HG03139 (cell line): ENCODE data around the gene ASTN2.
"Not testable (repeated sequence)": the region's sequence is repeated elsewhere in the genome, so short reads cannot be mapped to it uniquely, and the experiment has no call there.

Source experiments
- ATAC-seq: cut with Tn5 transposase; IDR thresholded peaks from one replicate; pipeline ENCODE4 v1.9.1; 2021; ENCODE audit not compliant: unreplicated experiment

Gene ASTN2

DNA sequence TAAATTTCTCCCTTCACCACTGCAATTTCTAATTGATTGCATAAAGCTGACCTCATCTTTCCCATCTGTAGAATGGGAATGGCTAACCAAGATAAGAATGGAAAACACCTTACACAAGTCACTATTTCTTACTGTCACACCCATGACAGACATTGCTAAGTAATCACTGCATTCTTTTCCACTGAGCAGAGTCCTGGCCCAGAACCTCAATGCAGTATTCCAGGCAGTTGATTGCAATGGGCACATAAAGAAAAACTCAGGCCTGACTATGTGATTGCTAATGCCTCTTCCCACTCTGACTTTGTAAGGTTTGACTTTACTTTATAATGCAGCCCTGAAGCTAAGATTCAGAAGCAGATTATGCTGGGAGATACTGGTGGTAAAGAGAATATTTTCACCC is 698.4 kb downstream of the ASTN2 start:
- no peak for ATAC-seq

DNA sequence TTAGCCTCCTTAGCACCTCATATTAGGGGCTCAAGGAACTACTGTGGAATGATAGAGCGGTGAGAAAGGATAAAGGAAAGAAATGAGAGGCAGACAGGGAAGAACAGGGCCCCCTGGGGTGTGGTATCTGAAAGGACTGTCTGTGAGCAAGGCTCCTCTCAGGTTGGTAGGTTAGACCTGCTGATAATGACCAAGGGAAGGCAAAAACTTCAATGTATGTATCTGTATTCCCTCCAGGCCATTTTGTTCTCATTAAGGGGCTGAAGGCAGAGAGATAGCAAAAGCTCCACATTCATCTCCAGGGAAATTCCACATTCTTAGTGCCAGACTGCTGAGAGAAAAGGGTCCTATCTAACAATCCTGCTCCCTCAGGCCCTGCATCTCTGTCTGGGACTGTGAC is 699.1 kb downstream of the ASTN2 start:
- no peak for ATAC-seq

DNA sequence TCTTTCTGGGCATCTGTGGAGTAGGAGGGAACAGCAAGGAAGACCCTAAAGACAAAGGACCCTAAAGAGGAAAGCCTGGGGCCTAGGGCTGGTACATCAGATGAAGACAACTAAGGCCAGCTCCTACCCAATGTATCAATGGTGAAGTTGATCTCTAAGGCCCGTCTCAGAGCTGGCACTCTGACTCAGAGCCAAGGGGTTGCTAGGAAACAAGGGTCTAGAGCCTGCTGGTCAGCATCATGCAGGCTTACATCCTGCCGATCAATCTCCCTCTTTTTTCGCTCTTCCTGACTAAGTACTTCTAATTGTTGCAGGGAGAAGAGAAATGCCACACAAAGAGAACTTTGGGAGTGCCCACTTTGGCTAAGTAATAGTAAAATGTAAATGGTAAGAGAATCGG is 701.6 kb downstream of the ASTN2 start:
- ATAC-seq = no peak

DNA sequence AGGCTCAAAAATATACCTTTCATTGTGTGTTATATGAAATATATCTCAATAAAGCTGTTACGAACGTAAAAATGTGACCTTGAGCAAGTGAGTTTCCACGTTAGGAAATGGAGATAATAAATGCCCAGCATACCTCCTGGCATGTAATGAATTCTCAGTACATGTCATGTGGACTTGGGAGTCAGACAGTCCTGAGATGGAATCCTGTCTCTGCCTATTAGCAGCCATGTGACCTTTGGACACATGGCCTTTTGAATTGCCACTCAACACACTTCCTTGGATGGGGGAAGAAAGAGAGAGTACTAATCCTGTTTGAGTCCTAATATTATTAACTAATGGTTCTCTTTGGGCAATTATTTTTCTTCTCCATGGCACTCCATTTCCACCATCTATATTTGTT is 702.1 kb downstream of the ASTN2 start:
- ATAC-seq = no peak

DNA sequence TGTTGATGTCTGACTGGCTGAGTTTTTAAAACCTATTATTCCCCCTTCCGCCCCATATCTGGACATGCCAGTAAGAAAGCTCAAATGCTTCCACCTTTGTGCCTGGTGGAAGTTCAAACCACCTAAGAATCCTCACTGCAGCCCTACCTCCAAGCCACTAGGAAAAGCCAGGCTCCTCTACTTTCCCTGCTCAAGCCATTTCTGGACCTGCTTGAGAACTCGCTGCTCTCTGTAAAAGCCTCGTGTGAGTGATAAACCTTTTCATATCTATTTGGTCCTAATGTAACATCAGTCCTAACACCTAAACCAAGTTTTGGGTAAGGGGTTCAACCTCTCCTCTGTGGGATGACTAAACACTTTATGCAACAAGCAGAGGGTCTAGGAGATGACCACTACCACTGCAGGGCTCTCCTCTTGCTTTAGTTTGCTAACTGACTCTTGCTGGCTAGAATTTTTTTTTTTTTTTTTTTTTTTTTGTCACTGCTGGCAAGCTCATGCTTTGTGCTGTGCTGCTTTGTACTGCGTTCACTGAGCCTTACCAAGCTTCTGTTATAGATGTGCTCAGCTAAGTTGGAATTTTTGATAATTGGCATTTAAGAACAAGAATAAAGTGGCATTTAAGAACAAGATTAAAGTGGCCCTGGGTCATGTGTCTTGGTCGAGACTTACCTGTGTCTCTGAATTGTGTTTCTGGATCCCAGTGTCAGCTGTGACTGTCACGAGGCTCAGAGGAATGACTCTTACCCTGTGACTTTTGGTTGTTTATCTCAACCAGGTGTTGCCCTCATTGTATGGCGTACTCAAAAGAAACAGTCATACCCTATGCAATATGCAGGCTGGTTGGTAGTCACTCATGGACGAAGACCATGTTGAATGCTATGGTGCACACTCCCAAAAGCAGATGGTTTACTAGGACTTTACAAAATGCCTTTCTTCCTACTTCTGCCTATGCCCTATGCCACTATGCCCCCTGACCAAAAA is 708.3 kb downstream of the ASTN2 start:
- ATAC-seq = no peak

DNA sequence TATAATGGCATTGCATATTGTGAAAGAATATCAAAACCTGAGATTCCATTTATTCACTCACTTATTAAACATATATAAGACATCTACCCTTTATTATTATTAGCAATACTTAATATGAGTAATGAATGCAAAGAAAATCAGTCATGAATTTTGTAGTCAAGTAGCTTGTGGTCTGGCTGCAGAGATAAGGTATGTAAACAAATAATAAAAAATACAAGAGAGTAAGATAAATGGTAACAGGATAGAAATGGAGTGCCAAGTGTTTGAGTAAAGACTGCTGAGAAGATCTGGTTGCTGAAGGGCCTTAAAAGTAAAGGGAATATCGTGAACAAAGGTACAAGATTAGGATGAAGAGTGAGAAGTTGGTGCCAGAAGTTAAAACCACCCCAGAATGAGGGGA is 709.3 kb downstream of the ASTN2 start:
- no peak for ATAC-seq

DNA sequence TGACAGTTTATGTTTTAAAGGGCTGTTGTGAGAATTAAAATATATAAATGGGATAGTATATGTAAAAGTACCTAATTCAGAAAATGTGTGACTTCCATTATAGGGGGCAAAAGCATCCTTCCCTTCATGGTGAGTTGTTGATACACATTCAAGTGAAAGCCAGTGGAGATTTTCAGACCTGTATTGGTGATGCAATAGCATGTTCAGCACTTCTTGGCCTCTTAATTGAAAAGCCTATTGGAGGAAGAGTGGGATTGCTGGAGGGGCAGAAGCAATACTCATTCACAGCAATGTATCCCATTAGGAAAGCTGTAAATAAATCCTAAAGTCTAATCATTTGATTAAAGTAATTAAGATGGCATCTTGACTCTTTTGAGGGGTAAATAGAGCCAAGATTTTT is 710.4 kb downstream of the ASTN2 start:
- ATAC-seq = no peak

DNA sequence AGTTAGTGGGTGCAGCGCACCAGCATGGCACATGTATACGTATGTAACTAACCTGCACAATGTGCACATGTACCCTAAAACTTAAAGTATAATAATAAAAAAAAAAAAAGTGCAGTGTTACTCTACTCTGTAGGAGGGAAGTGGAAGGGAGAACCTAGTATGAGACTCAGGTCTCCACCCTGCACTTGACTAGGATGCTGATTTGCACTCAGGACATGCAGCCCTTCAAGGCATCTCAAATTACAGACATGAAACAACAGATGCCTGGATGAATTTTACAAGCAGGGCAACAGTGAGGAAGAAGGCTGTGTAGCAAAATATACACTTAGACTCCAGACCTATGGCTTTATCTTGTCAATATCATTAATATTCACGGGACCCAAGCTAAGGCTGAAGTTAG is 711.2 kb downstream of the ASTN2 start:
- ATAC-seq = no peak

DNA sequence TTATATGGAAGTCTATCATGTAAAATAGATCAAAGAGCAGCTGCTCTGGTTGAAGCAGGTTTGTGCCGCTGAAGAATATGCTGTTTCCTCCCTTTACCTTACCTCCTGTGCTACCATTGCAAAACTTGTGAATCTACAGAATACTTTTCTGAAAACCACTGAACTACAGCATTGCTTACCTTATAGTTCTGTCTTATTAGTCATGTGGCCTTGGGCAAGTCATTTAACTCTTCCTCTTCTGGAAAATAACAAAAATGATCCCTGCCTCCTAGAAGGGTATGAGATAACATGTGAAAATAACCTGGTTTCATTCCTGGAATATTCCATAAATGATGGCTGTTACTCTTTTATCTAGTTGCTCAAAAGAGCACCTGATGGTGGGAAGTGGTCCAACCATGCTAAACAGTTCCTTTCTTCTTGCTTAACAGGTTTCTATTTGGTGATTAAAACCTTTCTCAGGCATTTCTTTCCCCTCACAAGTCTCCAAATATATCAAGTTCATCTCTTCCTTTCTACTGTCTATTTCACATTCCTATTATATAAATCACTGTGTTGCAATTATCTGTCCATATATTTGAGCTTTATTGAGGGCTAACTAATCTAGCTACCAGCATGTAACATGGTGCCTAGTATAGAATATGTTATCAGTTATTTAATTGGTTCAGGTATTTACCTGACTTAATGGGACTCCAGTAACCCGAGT is 712.8 kb downstream of the ASTN2 start:
- ATAC-seq = no peak

DNA sequence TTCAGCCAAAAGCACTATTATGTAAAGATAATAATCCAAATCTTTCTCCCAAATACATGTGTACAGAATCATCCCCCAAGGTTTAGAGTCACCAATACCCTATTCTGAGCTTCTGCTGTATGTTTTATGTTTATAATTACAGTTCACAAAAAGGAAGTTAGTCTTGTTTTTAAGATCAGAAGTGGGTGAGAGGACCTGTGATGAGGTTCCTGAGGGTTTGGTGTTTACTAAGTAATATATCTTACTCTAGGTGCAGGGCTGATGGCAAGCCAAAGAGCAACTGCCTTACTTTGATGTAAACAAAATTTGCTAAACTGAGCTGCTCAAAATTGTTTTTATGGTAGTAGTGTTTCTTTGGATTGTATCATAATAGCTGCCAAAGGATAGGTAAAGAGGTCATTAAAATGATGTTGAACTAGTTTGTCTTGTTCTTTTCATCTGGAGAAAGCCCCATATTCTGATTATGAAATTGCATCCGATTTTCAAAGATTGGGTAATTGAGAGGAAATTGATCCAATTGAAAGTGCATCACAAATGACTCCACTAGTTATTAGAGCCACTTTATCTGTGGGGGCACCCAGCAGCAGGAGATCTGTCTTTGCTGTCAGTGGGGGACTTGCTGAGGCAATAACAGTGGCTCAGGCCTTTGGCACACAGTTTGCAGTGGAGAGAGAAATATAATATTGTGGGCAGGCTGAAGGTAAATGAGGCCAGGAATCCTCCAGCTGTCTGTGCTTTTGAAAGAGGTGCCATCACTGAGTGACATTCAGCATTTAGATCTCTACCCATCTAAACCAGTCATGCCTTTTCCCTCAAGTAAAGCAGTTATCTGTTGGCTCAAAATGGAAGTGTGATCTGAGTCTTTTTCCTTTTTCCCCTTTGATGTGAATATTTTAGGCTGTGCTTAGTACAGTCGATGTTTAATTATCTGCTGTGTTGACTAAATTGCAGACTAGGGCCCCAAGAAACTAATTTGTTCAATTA is 713.7 kb downstream of the ASTN2 start:
- no peak for ATAC-seq

DNA sequence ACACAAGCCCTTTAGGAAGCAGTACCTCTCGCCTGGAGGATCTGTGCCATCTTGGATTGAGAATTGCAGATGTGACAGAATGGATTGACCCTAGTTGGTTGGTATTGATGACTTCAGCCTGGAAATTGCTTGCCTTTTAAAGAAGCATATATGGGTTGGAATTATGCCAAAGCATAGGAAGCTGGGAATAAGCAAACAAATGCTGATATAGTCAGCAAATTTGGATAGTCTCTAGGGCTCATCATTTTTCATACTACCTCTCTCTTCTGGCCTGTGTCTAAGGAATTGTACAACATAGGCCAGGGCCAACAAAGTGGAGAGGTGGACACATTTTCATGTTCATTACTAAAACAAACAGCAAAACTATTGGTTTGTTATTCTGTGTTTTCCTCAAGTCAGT is 714.6 kb downstream of the ASTN2 start:
- ATAC-seq = no peak

DNA sequence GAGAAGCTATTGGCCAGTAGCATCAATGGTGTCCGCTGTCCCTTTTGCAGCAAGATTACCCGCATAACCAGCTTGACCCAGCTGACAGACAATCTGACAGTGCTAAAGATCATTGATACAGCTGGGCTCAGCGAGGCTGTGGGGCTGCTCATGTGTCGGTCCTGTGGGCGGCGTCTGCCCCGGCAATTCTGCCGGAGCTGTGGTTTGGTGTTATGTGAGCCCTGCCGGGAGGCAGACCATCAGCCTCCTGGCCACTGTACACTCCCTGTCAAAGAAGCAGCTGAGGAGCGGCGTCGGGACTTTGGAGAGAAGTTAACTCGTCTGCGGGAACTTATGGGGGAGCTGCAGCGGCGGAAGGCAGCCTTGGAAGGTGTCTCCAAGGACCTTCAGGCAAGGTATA is 717.0 kb downstream of the ASTN2 start:
- no peak for ATAC-seq

DNA sequence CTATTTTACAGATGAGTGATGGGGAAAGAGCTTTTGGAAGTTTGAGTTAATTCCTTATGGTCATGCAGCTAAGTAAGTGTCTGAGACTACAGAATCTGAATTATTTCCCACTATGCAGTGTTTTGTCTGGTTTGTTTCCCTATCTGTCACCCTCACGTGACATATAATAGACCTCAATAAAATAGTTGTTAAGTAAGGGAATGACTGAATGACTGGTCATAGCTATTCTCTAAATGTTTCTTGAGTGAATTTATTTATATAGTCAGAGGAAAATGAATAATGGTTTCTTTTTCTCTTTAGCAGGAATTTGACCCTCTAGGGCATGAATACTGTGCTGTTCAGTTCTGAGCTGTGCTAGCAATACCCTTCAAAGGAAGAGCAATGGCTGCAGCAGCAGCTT is 717.5 kb downstream of the ASTN2 start:
- ATAC-seq = no peak

DNA sequence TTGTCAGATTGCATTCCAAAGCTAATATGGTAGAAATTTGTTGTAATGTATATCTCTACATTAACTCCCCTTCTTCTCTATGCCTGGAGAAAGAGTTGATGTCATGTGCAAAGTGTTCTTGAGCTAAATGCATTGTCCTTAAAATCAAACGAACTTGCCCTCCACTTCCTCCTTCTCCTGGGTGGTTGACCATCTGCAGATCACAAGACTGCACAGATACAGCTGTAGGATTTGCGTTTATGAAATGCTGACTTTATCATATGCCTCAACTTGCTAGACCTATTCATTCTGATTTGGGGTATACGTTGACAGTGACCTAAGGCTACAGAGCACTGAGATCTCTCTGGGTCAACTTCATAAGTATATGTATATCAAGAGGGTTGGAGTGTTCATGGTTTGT is 719.4 kb downstream of the ASTN2 start:
- no peak for ATAC-seq

DNA sequence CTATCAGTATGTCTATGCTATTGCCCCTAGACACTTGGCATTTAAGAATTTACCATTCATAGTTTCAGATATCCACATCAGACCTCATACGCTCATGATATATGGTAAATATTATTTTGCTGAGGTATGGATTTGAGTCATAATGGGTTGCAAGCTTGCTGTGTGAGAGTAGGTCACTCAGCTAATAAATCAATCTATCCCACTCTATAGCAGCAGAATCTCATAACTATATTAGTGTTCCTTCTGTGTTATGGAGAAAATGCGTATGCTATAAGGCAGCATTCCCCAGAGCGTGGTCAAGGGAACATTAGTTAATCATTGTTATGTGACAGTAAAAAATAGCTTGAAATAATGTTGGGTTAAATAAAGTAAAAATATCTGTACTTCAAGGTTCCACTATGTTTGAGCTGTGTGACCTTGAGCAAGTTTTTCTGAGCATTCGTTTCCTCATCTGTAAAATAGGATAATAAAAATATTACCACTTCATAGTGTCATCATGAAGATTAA is 720.0 kb downstream of the ASTN2 start:
- ATAC-seq = no peak

DNA sequence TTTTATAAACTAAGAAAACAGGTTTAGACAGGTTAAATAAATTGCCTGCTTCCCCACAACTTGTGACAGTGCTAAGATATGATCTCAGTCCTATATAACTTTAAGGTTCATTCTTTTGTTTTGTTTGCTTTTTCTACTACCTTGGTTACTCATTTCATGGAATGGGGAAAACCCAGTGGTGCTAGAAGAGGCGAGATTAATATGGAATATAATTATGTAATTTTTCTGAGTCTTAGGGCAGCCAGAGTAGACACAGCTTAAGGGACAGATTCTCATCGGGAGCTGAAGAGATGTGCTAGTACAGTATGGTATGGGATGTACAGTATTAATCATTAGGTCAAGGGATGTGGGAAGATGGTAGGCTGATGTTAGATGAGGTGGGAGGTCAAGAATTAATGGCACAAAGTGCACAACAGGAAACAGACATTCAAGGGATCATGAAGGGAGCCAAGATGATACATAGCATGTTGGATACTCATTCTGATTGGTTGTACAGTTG is 721.6 kb downstream of the ASTN2 start:
- no peak for ATAC-seq

DNA sequence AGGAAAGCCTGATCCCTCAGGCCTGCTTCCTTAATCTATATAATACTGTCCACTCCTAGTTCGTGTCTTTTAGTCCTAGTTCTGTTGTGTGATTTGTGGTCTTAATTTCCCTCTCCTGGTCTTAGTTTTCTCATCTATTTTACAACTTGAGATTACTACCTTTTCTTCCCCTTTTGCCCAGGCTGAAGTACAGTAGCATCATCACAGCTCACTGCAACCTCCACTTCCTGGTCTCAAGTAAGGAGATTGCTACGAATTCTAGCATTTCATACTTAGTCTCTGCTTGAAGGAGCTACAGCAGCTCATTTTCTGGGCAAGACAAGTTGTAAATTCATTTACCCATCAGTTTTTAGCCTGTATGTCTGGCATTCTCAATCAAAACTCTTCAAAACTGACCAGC is 722.2 kb downstream of the ASTN2 start:
- no peak for ATAC-seq

DNA sequence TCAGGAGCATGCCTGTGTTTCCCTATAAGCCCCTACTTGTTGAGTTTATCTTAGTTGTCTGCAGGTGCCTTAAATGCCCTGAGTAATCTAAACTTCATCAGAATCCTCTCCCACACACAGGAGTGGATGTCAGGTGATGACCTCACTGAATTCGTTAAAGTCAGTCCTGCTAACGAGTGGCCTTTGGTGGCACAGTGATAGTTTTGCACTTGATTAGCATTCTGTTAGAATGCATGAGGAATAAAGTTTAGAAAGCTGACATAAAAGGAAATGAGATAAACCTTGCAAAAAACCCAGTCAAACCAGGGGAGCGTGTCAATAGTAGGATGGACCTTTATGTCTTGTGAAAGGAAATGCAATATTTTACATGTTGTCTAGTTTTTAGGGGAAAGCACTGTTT is 723.2 kb downstream of the ASTN2 start:
- no peak for ATAC-seq

DNA sequence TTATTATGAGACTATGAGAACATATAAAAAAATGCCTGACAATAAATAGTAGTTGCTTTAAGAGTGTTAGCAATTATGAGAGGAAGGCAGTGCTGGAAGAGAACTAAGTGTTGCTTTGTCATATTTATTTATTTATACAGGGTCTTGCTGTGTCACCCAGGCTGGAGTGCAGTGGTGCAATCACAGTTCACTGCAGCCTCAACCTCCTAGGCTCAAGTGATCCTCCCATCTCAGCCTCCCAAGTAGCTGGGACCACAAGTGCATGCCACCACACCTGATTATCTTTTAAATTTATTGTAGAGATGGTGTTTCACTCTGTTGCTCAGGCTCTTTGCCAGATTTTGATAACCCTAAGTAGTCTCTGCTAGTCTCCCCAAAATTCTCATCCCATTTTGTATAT is 724.1 kb downstream of the ASTN2 start:
- not testable (repeated sequence) for ATAC-seq

DNA sequence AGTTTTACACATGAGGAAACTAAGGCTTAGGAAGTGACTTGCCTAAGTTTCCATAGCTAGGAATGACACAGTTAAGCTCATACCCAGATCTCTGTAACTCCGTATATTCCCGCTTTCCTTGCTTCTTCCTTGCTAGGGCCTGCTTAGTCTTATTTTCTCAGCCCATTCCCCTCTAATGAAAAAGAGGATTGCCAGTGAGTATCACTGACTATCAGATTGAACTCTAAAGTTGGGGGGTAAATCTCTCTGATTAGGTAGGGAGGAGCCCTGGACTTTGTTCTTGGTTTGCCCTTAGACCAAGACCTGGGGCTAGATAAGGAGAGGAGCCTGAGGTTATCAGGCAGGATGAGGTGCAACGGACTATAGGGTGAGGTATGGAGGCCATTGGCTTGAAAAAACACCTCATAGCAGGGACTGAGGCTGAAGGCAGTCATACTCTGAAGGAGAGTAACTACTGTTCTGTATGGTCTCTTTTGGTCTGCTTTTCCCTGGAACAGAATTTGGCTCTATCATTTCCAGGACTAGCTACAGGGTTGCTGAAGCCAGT is 725.3 kb downstream of the ASTN2 start:
- no peak for ATAC-seq
